ENCODE results near the gene PLAC8L1. TPM values are rescaled to one million over a fixed set of nuclear protein-coding genes. Genes with fewer than 3 reads are reported as not detected.

PLAC8L1 gene
- total RNA-seq, 1 donor from 2014 or later: not detected

GRCh38 chr5:146042628-146043279 lies 62.6 kb downstream of the PLAC8L1 start:
- intact Hi-C loops (cut with DNase I): no loop called here
- no peaks in the 10 kb centered on the region for H3K27me3 ChIP-seq
- H3K4me1 ChIP-seq: no peaks in the 10 kb centered on the region
- ATAC-seq (no peak), DNase-seq (no peak)
- no peaks in the 10 kb centered on the region for H3K36me3 ChIP-seq
- no peak overlapping the region for H3K4me3 ChIP-seq
- TF ChIP-seq CTCF (IDR thresholded peaks at IDR 0.05): no peak
- H3K9me3 ChIP-seq: no peaks in the 10 kb centered on the region
- no peak overlapping the region for H3K27ac ChIP-seq

- no peaks in the 10 kb centered on the region for H3K9me3 ChIP-seq
- H3K27ac ChIP-seq: no peak overlapping the region
- DNase-seq (no peak), ATAC-seq (peak; percentile 52)
- no peaks in the 10 kb centered on the region for H3K36me3 ChIP-seq
- H3K4me1 ChIP-seq: no peaks in the 10 kb centered on the region
- intact Hi-C loops (cut with DNase I): no loop called here
- H3K27me3 ChIP-seq: no peaks in the 10 kb centered on the region
- TF ChIP-seq CTCF (IDR thresholded peaks at IDR 0.05): peak; percentile 37
- no peak overlapping the region for H3K4me3 ChIP-seq
Observed at GRCh38 chr5:146041180-146041789, 64.1 kb downstream of the PLAC8L1 start.

GRCh38 chr5:146040527-146040926 lies 64.8 kb downstream of the PLAC8L1 start:
- TF ChIP-seq CTCF (IDR thresholded peaks at IDR 0.05): no peak
- Histone ChIP-seq H3K4me1 (no peaks in the 10 kb centered on the region), H3K9me3 (no peaks in the 10 kb centered on the region), H3K36me3 (no peaks in the 10 kb centered on the region), H3K4me3 (no peak overlapping the region), H3K27ac (no peak overlapping the region), H3K27me3 (no peaks in the 10 kb centered on the region)
- intact Hi-C loops (cut with DNase I): no loop called here
- DNase-seq: no peak
- no peak for ATAC-seq

GRCh38 chr5:146039420-146039819 lies 66.0 kb downstream of the PLAC8L1 start:
- H3K4me1 ChIP-seq: no peaks in the 10 kb centered on the region
- TF ChIP-seq CTCF (IDR thresholded peaks at IDR 0.05): no peak
- no peaks in the 10 kb centered on the region for H3K9me3 ChIP-seq
- H3K27ac ChIP-seq: no peak overlapping the region
- H3K4me3 ChIP-seq: no peak overlapping the region
- intact Hi-C loops (cut with DNase I): no loop called here
- DNase-seq (no peak), ATAC-seq (peak; percentile 63)
- no peaks in the 10 kb centered on the region for H3K36me3 ChIP-seq
- H3K27me3 ChIP-seq: no peaks in the 10 kb centered on the region

GRCh38 chr5:146034605-146035004 lies 70.8 kb downstream of the PLAC8L1 start:
- Histone ChIP-seq H3K4me3 (no peak overlapping the region), H3K36me3 (no peaks in the 10 kb centered on the region), H3K27ac (no peak overlapping the region), H3K4me1 (no peaks in the 10 kb centered on the region), H3K27me3 (no peaks in the 10 kb centered on the region), H3K9me3 (no peaks in the 10 kb centered on the region)
- ATAC-seq (no peak), DNase-seq (no peak)
- intact Hi-C loops (cut with DNase I): no loop called here
- TF ChIP-seq CTCF (IDR thresholded peaks at IDR 0.05): no peak

Other genes starting within 250 kb of the PLAC8L1 start
- not detected for gene GRXCR2, start 232.6 kb downstream of the PLAC8L1 start, total RNA-seq
- gene SH3RF2, start 169.0 kb downstream of the PLAC8L1 start, total RNA-seq: 12.4 TPM
- 80.0 TPM for gene LARS1, start 77.1 kb upstream of the PLAC8L1 start, total RNA-seq
- gene RBM27, start 98.0 kb upstream of the PLAC8L1 start, total RNA-seq: 17.7 TPM
- gene POU4F3, start 233.3 kb upstream of the PLAC8L1 start, total RNA-seq: not detected

Measured in upper lobe of right lung (tissue), 1 donor.